HL-60 (cell line): Measurements from ENCODE around the gene FYB2.

Experiments used
- DNase-seq, 2 experiments: peaks; one replicate each; pipeline ENCODE4 v3.0.0-alpha.2; 2010 to 2020; ENCODE audit warnings: low read depth in 1 of 2, low spot score in 1 of 2
- H3K27ac ChIP-seq: fragments of 250-450 bp; sonication (Bioruptor Pico); replicated peaks from 2 replicates; pipeline ENCODE4 v1.5.1; 2020; ENCODE audit warnings: mild to moderate bottlenecking, moderate library complexity
- H3K27me3 ChIP-seq: fragments of 250-450 bp; sonication (Bioruptor Pico); 2 replicates; pipeline ENCODE4 v1.5.1; 2021; ENCODE audit warnings: mild to moderate bottlenecking, moderate library complexity; ENCODE audit not compliant: insufficient read depth, poor library complexity, severe bottlenecking
- H3K4me3 ChIP-seq: replicated peaks from 2 replicates; pipeline ENCODE4 v1.5.1; 2011; ENCODE audit warnings: mild to moderate bottlenecking, control low read depth, low read length; ENCODE audit not compliant: insufficient read depth
- CTCF ChIP-seq: IDR thresholded peaks from one replicate; pipeline ENCODE4 v1.5.1; 2011; ENCODE audit warnings: low read length, control low read depth, inconsistent platforms; ENCODE audit not compliant: insufficient read depth
- GABPA ChIP-seq: IDR thresholded peaks from 2 replicates; pipeline ENCODE4 v1.6.1; 2012; ENCODE audit warnings: low read depth
- POLR2AphosphoS5 ChIP-seq: IDR thresholded peaks from 2 replicates; pipeline ENCODE4 v1.6.1; 2012; ENCODE audit warnings: low read depth
- SPI1 ChIP-seq: IDR thresholded peaks from 2 replicates; pipeline ENCODE4 v1.6.1; 2012; ENCODE audit warnings: low read depth, mild to moderate bottlenecking, borderline replicate concordance
- TF ChIP-seq, protein P1 (sequence below): IDR thresholded peaks from 2 replicates; pipeline ENCODE4 v1.6.1; 2012; ENCODE audit warnings: low read depth; ENCODE audit not compliant: insufficient replicate concordance

Gene FYB2

GRCh38 chr1:56836359-56836758 is 17.2 kb upstream of the FYB2 start:
- H3K27me3 ChIP-seq: no peaks in the 10 kb centered on the region
- DNase-seq: no peak
- H3K27ac ChIP-seq: no peak overlapping the region
- H3K4me3 ChIP-seq: no peak overlapping the region
- TF ChIP-seq CTCF (no peak), GABPA (no peak), SPI1 (no peak), POLR2AphosphoS5 (no peak)
- TF ChIP-seq, protein P1, sequence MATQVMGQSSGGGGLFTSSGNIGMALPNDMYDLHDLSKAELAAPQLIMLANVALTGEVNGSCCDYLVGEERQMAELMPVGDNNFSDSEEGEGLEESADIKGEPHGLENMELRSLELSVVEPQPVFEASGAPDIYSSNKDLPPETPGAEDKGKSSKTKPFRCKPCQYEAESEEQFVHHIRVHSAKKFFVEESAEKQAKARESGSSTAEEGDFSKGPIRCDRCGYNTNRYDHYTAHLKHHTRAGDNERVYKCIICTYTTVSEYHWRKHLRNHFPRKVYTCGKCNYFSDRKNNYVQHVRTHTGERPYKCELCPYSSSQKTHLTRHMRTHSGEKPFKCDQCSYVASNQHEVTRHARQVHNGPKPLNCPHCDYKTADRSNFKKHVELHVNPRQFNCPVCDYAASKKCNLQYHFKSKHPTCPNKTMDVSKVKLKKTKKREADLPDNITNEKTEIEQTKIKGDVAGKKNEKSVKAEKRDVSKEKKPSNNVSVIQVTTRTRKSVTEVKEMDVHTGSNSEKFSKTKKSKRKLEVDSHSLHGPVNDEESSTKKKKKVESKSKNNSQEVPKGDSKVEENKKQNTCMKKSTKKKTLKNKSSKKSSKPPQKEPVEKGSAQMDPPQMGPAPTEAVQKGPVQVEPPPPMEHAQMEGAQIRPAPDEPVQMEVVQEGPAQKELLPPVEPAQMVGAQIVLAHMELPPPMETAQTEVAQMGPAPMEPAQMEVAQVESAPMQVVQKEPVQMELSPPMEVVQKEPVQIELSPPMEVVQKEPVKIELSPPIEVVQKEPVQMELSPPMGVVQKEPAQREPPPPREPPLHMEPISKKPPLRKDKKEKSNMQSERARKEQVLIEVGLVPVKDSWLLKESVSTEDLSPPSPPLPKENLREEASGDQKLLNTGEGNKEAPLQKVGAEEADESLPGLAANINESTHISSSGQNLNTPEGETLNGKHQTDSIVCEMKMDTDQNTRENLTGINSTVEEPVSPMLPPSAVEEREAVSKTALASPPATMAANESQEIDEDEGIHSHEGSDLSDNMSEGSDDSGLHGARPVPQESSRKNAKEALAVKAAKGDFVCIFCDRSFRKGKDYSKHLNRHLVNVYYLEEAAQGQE: no peak

DNA sequence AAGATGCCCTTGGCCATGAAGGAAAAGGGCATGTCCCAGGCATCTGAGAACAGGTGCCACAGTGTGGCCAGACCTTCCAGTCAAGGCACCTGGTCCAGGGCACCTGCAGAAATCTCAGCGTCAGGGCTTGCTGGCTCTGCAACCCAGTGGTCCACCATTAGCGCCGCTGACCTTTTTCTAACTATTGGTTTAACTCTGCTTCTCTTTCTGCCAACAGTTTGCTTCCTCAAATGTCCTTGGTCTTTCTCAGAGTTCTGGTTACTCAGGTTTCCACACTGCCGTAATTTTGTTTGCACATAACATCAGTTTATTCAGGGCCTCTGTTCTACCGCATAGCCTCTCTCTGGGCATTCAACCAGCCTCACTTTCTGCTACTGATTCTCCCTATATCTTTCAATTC is 16.5 kb upstream of the FYB2 start:
- H3K27me3 ChIP-seq: no peaks in the 10 kb centered on the region
- H3K27ac ChIP-seq: no peak overlapping the region
- no peak for DNase-seq

GRCh38 chr1:56834137-56834900 is 15.1 kb upstream of the FYB2 start:
- Histone ChIP-seq H3K27me3 (no peaks in the 10 kb centered on the region), H3K27ac (no peak overlapping the region), H3K4me3 (no peak overlapping the region)
- TF ChIP-seq SPI1 (no peak), GABPA (no peak), POLR2AphosphoS5 (no peak), CTCF (no peak)
- TF ChIP-seq, protein P1: no peak
- no peak for DNase-seq

More for the DNA sequence above, 16.5 kb upstream of the FYB2 start:
- H3K4me3 ChIP-seq: no peak overlapping the region
- TF ChIP-seq GABPA (no peak), POLR2AphosphoS5 (no peak), SPI1 (no peak), CTCF (no peak)
- TF ChIP-seq, protein P1: no peak
